Hepatocyte (in vitro differentiated cells): Measurements from ENCODE around the gene CELA1.

Experiments
- CTCF ChIP-seq: fragments of 200-600 bp; sonication (generic); IDR thresholded peaks from 2 replicates; pipeline ENCODE4 v1.5.1; 2016; ENCODE audit warnings: antibody characterized with exemption, mild to moderate bottlenecking; ENCODE audit not compliant: poor library complexity
- EZH2 ChIP-seq: fragments of 200-600 bp; sonication (generic); IDR thresholded peaks from 2 replicates; pipeline ENCODE4 v1.6.1; 2016; ENCODE audit warnings: antibody characterized with exemption, mild to moderate bottlenecking, borderline replicate concordance

GRCh38 chr12:51379571-51379970 lies 33.1 kb upstream of the CELA1 start:
- TF ChIP-seq EZH2: no peak
- TF ChIP-seq CTCF: no peak
